PC-3 (cell line): ENCODE measurements around the gene SERGEF.

Source experiments
- EZH2 ChIP-seq: fragments of 300-600 bp; sonication (generic); IDR thresholded peaks from one replicate; pipeline ENCODE4 v1.6.1; 2017; ENCODE audit warnings: antibody characterized with exemption, mild to moderate bottlenecking, low read length; ENCODE audit not compliant: unreplicated experiment
- EZH2phosphoT487 ChIP-seq: fragments of 300-600 bp; sonication (generic); IDR thresholded peaks from 2 replicates; pipeline ENCODE4 v1.6.1; 2018; ENCODE audit warnings: mild to moderate bottlenecking, antibody characterized with exemption, low read length, borderline replicate concordance
- TF ChIP-seq, protein P1 (sequence below): fragments of 300-600 bp; sonication (generic); conservative IDR thresholded peaks from 2 replicates; pipeline ENCODE4 v1.5.1; 2017; ENCODE audit warnings: antibody characterized with exemption, low read depth, mild to moderate bottlenecking, low read length

DNA sequence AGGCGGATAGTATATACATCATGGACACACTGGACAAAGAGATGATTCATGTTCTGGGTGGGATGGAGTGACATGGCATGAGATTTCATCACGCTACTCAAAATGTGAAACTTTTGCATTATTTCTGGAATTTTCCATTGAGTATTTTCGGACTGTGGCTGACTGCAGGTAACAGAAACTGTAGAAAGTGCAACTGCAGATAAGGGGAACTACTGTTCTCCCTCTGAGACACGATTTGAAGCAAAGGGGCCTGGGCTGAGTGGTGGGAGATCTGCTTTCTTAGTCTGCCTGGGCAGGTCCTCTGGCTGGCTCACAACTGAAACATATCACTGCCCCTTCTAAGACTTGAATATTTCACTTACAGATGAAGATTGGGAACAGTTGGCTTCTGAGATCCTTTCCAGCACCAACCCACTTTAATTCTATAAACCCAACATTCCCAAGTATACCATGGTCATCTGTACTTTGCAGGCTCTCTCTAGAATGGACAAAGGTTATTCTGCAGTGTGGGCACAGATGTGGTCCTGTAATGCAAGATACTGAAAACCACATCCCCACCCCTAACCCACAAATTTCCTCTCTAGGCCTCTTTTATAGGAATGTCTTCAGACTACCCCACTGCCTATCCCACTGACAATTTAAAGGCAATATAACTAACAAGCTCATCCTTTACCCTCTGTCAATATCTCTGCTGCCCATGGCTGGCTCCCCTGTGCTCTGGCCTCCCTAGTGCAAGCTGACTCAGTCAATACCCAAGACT, 157.1 kb downstream of the SERGEF start:
- TF ChIP-seq, protein P1, sequence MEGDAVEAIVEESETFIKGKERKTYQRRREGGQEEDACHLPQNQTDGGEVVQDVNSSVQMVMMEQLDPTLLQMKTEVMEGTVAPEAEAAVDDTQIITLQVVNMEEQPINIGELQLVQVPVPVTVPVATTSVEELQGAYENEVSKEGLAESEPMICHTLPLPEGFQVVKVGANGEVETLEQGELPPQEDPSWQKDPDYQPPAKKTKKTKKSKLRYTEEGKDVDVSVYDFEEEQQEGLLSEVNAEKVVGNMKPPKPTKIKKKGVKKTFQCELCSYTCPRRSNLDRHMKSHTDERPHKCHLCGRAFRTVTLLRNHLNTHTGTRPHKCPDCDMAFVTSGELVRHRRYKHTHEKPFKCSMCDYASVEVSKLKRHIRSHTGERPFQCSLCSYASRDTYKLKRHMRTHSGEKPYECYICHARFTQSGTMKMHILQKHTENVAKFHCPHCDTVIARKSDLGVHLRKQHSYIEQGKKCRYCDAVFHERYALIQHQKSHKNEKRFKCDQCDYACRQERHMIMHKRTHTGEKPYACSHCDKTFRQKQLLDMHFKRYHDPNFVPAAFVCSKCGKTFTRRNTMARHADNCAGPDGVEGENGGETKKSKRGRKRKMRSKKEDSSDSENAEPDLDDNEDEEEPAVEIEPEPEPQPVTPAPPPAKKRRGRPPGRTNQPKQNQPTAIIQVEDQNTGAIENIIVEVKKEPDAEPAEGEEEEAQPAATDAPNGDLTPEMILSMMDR = no peak
- no peak for TF ChIP-seq EZH2phosphoT487
- no peak for TF ChIP-seq EZH2
